Osteoblast (primary cell): ENCODE data around the gene RYK. TPM values are rescaled to one million over a fixed set of nuclear protein-coding genes. Genes with fewer than 3 reads are reported as not detected.

ENCODE experiments used
- DNase-seq: peaks from one replicate; pipeline ENCODE4 v3.0.0; 2011; ENCODE audit warnings: low spot score, mixed read lengths; ENCODE audit not compliant: insufficient read length; ENCODE audit errors: missing footprints
- H2AFZ ChIP-seq: 2 replicates; pipeline ENCODE4 v1.6.0; 2011; ENCODE audit warnings: mild to moderate bottlenecking, low read length
- H3K27ac ChIP-seq: 2 replicates; pipeline ENCODE4 v1.5.1; 2011; ENCODE audit warnings: mild to moderate bottlenecking, low read depth, low read length, moderate library complexity
- H3K27me3 ChIP-seq: 2 replicates; pipeline ENCODE4 v1.6.0; 2012; ENCODE audit warnings: mild to moderate bottlenecking, control low read depth, inconsistent platforms, low read length, moderate library complexity; ENCODE audit not compliant: insufficient read depth
- H3K36me3 ChIP-seq: 2 replicates; pipeline ENCODE4 v1.5.1; 2011; ENCODE audit warnings: mild to moderate bottlenecking, low read length, control low read depth, moderate library complexity; ENCODE audit not compliant: insufficient read depth
- H3K4me1 ChIP-seq: 2 replicates; pipeline ENCODE4 v1.5.1; 2011; ENCODE audit warnings: mild to moderate bottlenecking, low read length, control low read depth, moderate library complexity; ENCODE audit not compliant: insufficient read depth
- H3K4me2 ChIP-seq: 2 replicates; pipeline ENCODE4 v1.6.0; 2011; ENCODE audit warnings: mild to moderate bottlenecking, low read length; ENCODE audit not compliant: insufficient read depth
- H3K4me3 ChIP-seq: fragments of 200-600 bp; sonication (generic); 3 replicates; pipeline ENCODE4 v1.5.1; 2012; ENCODE audit warnings: mild to moderate bottlenecking, low read length, inconsistent platforms; ENCODE audit not compliant: insufficient read depth
- H3K79me2 ChIP-seq: 2 replicates; pipeline ENCODE4 v1.6.0; 2012; ENCODE audit warnings: mild to moderate bottlenecking, low read length, control low read depth, inconsistent platforms; ENCODE audit not compliant: insufficient read depth
- H3K9me3 ChIP-seq: 2 replicates; pipeline ENCODE4 v1.5.1; 2011; ENCODE audit warnings: low read depth, low read length, control low read depth
- H4K20me1 ChIP-seq: 2 replicates; pipeline ENCODE4 v1.6.0; 2012; ENCODE audit warnings: mild to moderate bottlenecking, low read length, control low read depth; ENCODE audit not compliant: insufficient read depth
- CTCF ChIP-seq: IDR thresholded peaks from 2 replicates; pipeline ENCODE4 v1.5.1; 2011; ENCODE audit warnings: mild to moderate bottlenecking, low read depth, low read length, moderate library complexity; ENCODE audit errors: extremely low read depth
- total RNA-seq: library from RNA; depleted of rRNA; stranded (reverse); fragments of >200 nt; gene quantifications from 2 replicates; pipeline ENCODE4 v1.2.3, GENCODE V29; 2012

RYK gene
- total RNA-seq, 1 donor, result 117 TPM

GRCh38 chr3:134236505-134237170 is 14.0 kb downstream of the RYK start:
- Histone ChIP-seq H3K27ac (no peak overlapping the region), H3K4me1 (peaks cover 12% of the 10 kb centered on the region), H3K4me3 (no peak overlapping the region), H2AFZ (no peak overlapping the region), H3K4me2 (peak overlapping the region; percentile 46), H3K79me2 (peaks cover 96% of the 10 kb centered on the region), H3K27me3 (no peaks in the 10 kb centered on the region), H3K36me3 (no peaks in the 10 kb centered on the region), H4K20me1 (peaks cover 76% of the 10 kb centered on the region), H3K9me3 (no peaks in the 10 kb centered on the region)
- no peak for TF ChIP-seq CTCF
- DNase-seq, result no peak

GRCh38 chr3:134235577-134236076 is 15.0 kb downstream of the RYK start:
- H3K4me3 ChIP-seq, result no peak overlapping the region
- peaks cover 79% of the 10 kb centered on the region for H4K20me1 ChIP-seq
- H3K36me3 ChIP-seq, result no peaks in the 10 kb centered on the region
- DNase-seq, result no peak
- H3K9me3 ChIP-seq, result no peaks in the 10 kb centered on the region
- H3K27me3 ChIP-seq, result no peaks in the 10 kb centered on the region
- H3K79me2 ChIP-seq, result peaks cover 96% of the 10 kb centered on the region
- no peak overlapping the region for H3K27ac ChIP-seq
- H3K4me1 ChIP-seq, result peaks cover 17% of the 10 kb centered on the region
- no peak overlapping the region for H3K4me2 ChIP-seq
- no peak for TF ChIP-seq CTCF
- no peak overlapping the region for H2AFZ ChIP-seq

GRCh38 chr3:134232951-134233350 is 17.7 kb downstream of the RYK start:
- no peak for TF ChIP-seq CTCF
- H3K4me3 ChIP-seq, result no peak overlapping the region
- peaks cover 17% of the 10 kb centered on the region for H3K4me1 ChIP-seq
- H2AFZ ChIP-seq, result no peak overlapping the region
- H4K20me1 ChIP-seq, result peaks cover 73% of the 10 kb centered on the region
- peaks cover 95% of the 10 kb centered on the region for H3K79me2 ChIP-seq
- DNase-seq, result no peak
- H3K36me3 ChIP-seq, result no peaks in the 10 kb centered on the region
- no peak overlapping the region for H3K4me2 ChIP-seq
- no peaks in the 10 kb centered on the region for H3K27me3 ChIP-seq
- H3K9me3 ChIP-seq, result no peaks in the 10 kb centered on the region
- no peak overlapping the region for H3K27ac ChIP-seq

GRCh38 chr3:134232151-134232550 is 18.5 kb downstream of the RYK start:
- Histone ChIP-seq H3K79me2 (peaks cover 94% of the 10 kb centered on the region), H4K20me1 (peaks cover 70% of the 10 kb centered on the region), H2AFZ (no peak overlapping the region), H3K36me3 (no peaks in the 10 kb centered on the region), H3K27me3 (no peaks in the 10 kb centered on the region), H3K4me3 (no peak overlapping the region), H3K9me3 (no peaks in the 10 kb centered on the region), H3K4me2 (no peak overlapping the region), H3K27ac (no peak overlapping the region), H3K4me1 (peaks cover 17% of the 10 kb centered on the region)
- no peak for DNase-seq
- no peak for TF ChIP-seq CTCF
